Stimulated activated CD4-positive, alpha-beta T cell treated with anti-CD3 and anti-CD28 coated beads, TNF-alpha, amount 100 ng/mL, for 24 hours (primary cell): ENCODE results near the gene KCNJ4.

Experiments
- DNase-seq, 3 experiments: peaks; one replicate each; pipeline ENCODE4 v3.0.0-alpha.2; 2020; ENCODE audit warnings: low read depth in 3 of 3

KCNJ4 gene

GRCh38 chr22:38455076-38455529 is at the start of gene KCNJ4:
KCNJ4 (minus strand) TSS chr22:38455199; CDS start chr22:38428132, 27,067 bp downstream.
- DNase-seq = no peak

GRCh38 chr22:38503021-38503420 is 48.0 kb upstream of the KCNJ4 start:
- no peak for DNase-seq

GRCh38 chr22:38501797-38502672 is 47.0 kb upstream of the KCNJ4 start:
- no peak for DNase-seq

GRCh38 chr22:38497869-38498268 is 42.9 kb upstream of the KCNJ4 start:
- no peak for DNase-seq

- no peak for DNase-seq
Observed at GRCh38 chr22:38494939-38495338, 39.9 kb upstream of the KCNJ4 start.

GRCh38 chr22:38494498-38494897 is 39.5 kb upstream of the KCNJ4 start:
- DNase-seq = no peak

- DNase-seq = no peak
Observed at GRCh38 chr22:38491707-38492348, 36.8 kb upstream of the KCNJ4 start.

GRCh38 chr22:38490915-38491314 is 35.9 kb upstream of the KCNJ4 start:
- no peak for DNase-seq

- DNase-seq = no peak
Observed at GRCh38 chr22:38490475-38490874, 35.5 kb upstream of the KCNJ4 start.

GRCh38 chr22:38489561-38490145 is 34.7 kb upstream of the KCNJ4 start:
- no peak for DNase-seq

- no peak for DNase-seq
Observed at GRCh38 chr22:38489142-38489541, 34.1 kb upstream of the KCNJ4 start.

- DNase-seq = no peak
Observed at GRCh38 chr22:38487946-38488345, 32.9 kb upstream of the KCNJ4 start.

GRCh38 chr22:38485783-38486182 is 30.8 kb upstream of the KCNJ4 start:
- no peak for DNase-seq

- no peak for DNase-seq
Observed at GRCh38 chr22:38484244-38484643, 29.2 kb upstream of the KCNJ4 start.

- no peak for DNase-seq
Observed at GRCh38 chr22:38482662-38483308, 27.8 kb upstream of the KCNJ4 start.

- DNase-seq = no peak
Observed at GRCh38 chr22:38481871-38482332, 26.9 kb upstream of the KCNJ4 start.

- DNase-seq = no peak
Observed at GRCh38 chr22:38481162-38481870, 26.3 kb upstream of the KCNJ4 start.

GRCh38 chr22:38479096-38479837 is 24.3 kb upstream of the KCNJ4 start:
- DNase-seq = no peak

- DNase-seq = no peak
Observed at GRCh38 chr22:38477585-38477984, 22.6 kb upstream of the KCNJ4 start.

- DNase-seq = no peak
Observed at GRCh38 chr22:38474003-38474607, 19.1 kb upstream of the KCNJ4 start.
